Endothelial cell of umbilical vein (primary cell): ENCODE measurements around the gene CSTA. TPM values are rescaled to one million over a fixed set of nuclear protein-coding genes. Genes with fewer than 3 reads are reported as not detected.

Source experiments
- BruUV-seq: library from RNA; stranded (reverse); fragments of 400-500 nt; replicated peaks from 2 replicates; lab custom pipeline; 2021; lab: Mats Ljungman, UMichigan
- CTCF ChIA-PET: fragments of 300-600, 350-600 bp; sonication (Branson Sonifier 250); formaldehyde crosslinking; loops from one replicate; lab custom pipeline; 2021; ENCODE audit warnings: antibody characterized with exemption, inconsistent platforms; lab: Charles Lee
- POLR2A ChIA-PET: fragments of 300-600, 350-600 bp; sonication (Branson Sonifier 250); formaldehyde crosslinking; loops from one replicate; lab custom pipeline; 2021; ENCODE audit warnings: antibody characterized with exemption, inconsistent platforms; lab: Charles Lee
- DNase-seq: peaks from one replicate; pipeline ENCODE4 v3.0.0-alpha.2; 2011; ENCODE audit warnings: low read depth, low spot score
- FAIRE-seq: peaks from 2 replicates; lab custom pipeline; 2011; peaks lifted over from hg19 to GRCh38; lab: Jason Lieb, UNC
- H2AFZ ChIP-seq: 2 replicates; pipeline ENCODE4 v1.6.0; 2012; ENCODE audit warnings: low read depth, low read length, control low read depth, inconsistent platforms
- H3K27ac ChIP-seq: 2 replicates; pipeline ENCODE4 v1.5.1; 2011; ENCODE audit warnings: low read depth, mild to moderate bottlenecking, control low read depth, low read length, moderate library complexity; ENCODE audit not compliant: insufficient read depth
- H3K27me3 ChIP-seq, 2 experiments: 2 replicates each; pipeline versions ENCODE4 v1.6.0 to v1.6.1; 2011; ENCODE audit warnings: low read length in 2 of 2, mixed read lengths in 1 of 2; ENCODE audit not compliant: control insufficient read depth in 2 of 2, insufficient read depth in 2 of 2
- H3K36me3 ChIP-seq, 2 experiments: 2 replicates in 1 of 2; 3 replicates in 1 of 2; pipeline ENCODE4 v1.5.1; 2011; ENCODE audit warnings: low read length in 2 of 2, mild to moderate bottlenecking in 1 of 2, moderate library complexity in 1 of 2; ENCODE audit not compliant: control insufficient read depth in 2 of 2, insufficient read depth in 2 of 2; ENCODE audit errors: extremely low read depth in 1 of 2
- H3K4me1 ChIP-seq: 3 replicates; pipeline ENCODE4 v1.5.1; 2011; ENCODE audit warnings: mild to moderate bottlenecking, low read length; ENCODE audit not compliant: control insufficient read depth, insufficient read depth; ENCODE audit errors: extremely low read depth
- H3K4me2 ChIP-seq: 2 replicates; pipeline ENCODE4 v1.6.1; 2011; ENCODE audit warnings: low read length, control low read depth, mixed read lengths; ENCODE audit not compliant: insufficient read depth
- H3K4me3 ChIP-seq, 3 experiments: fragments of 200-600 bp in 1 of 3; sonication (generic), shearing (Covaris generic) in 1 of 3; replicated peaks in 1 of 3; 2 replicates each; pipeline ENCODE4 v1.5.1; 2011 to 2016; ENCODE audit warnings: control low read depth in 3 of 3, low read length in 3 of 3, mild to moderate bottlenecking in 2 of 3, inconsistent platforms in 1 of 3, low read depth in 1 of 3, moderate library complexity in 1 of 3; ENCODE audit not compliant: insufficient read depth in 1 of 3
- H3K79me2 ChIP-seq: 2 replicates; pipeline ENCODE4 v1.6.0; 2012; ENCODE audit warnings: low read length, inconsistent platforms; ENCODE audit not compliant: control insufficient read depth, insufficient read depth
- H3K9ac ChIP-seq: replicated peaks from 2 replicates; pipeline ENCODE3; 2011; ENCODE audit warnings: low read length, control low read depth; ENCODE audit not compliant: insufficient read depth; ENCODE audit errors: extremely low read depth
- H3K9me1 ChIP-seq: replicated peaks from 3 replicates; pipeline ENCODE4 v1.6.0; 2011; ENCODE audit warnings: mild to moderate bottlenecking, low read length; ENCODE audit not compliant: control insufficient read depth, insufficient read depth; ENCODE audit errors: extremely low read depth
- H3K9me3 ChIP-seq: replicated peaks from 2 replicates; pipeline ENCODE4 v1.5.1; 2012; ENCODE audit warnings: low read length, inconsistent platforms; ENCODE audit not compliant: control insufficient read depth, insufficient read depth
- H4K20me1 ChIP-seq: replicated peaks from 2 replicates; pipeline ENCODE3; 2011; ENCODE audit warnings: mild to moderate bottlenecking, low read length; ENCODE audit not compliant: control insufficient read depth, insufficient read depth; ENCODE audit errors: extremely low read depth
- EZH2 ChIP-seq: IDR thresholded peaks from 2 replicates; pipeline ENCODE4 v1.6.1; 2012; ENCODE audit warnings: borderline replicate concordance, low read depth, mild to moderate bottlenecking, moderate library complexity, low read length, inconsistent platforms; ENCODE audit not compliant: severe bottlenecking
- FOS ChIP-seq: IDR thresholded peaks from 2 replicates; pipeline ENCODE4 v1.6.1; 2011; ENCODE audit warnings: mild to moderate bottlenecking, low read length, moderate library complexity, borderline replicate concordance; ENCODE audit not compliant: insufficient read depth
- GATA2 ChIP-seq: IDR thresholded peaks from 2 replicates; pipeline ENCODE4 v1.7.0; 2011; ENCODE audit warnings: low read depth, mild to moderate bottlenecking, moderate library complexity, mixed read lengths, low read length; ENCODE audit not compliant: insufficient read length, insufficient read depth
- JUN ChIP-seq: IDR thresholded peaks from 2 replicates; pipeline ENCODE4 v1.6.1; 2011; ENCODE audit warnings: borderline replicate concordance, low read depth; ENCODE audit not compliant: insufficient read length, insufficient read depth
- MYC ChIP-seq: IDR thresholded peaks from one replicate; pipeline ENCODE4 v1.6.1; 2011; ENCODE audit warnings: mild to moderate bottlenecking, low read depth, low read length
- POLR2A ChIP-seq: IDR thresholded peaks from 2 replicates; pipeline ENCODE4 v1.6.1; 2012; ENCODE audit warnings: low read depth, mild to moderate bottlenecking, control low read depth, low read length
- POLR2AphosphoS5 ChIP-seq: IDR thresholded peaks from 2 replicates; pipeline ENCODE4 v1.6.1; 2012; ENCODE audit warnings: low read depth, mild to moderate bottlenecking, control low read depth, low read length, moderate library complexity; ENCODE audit not compliant: insufficient read depth
- dilution Hi-C: fragments of 300-500 bp; cut with MboI; formaldehyde crosslinking; loops from one replicate; pipeline ENCODE4 v1.15.0; 2019; ENCODE audit warnings: low sequenced_read_pairs; ENCODE audit not compliant: extremely low pct_ligation_motif_present
- intact Hi-C: fragments of 100-400 bp; cut with micrococcal nuclease; formaldehyde crosslinking; loops from one replicate; pipeline ENCODE4 v1.10.0; 2022
- polyA plus RNA-seq, 4 experiments: library from polyadenylated mRNA; depleted of rRNA in 3 of 4; stranded (reverse) in 3 of 4; unstranded in 1 of 4; fragments of >200 nt; gene quantifications; 2 replicates each; pipeline versions ENCODE4 v1.2.1 to v1.2.3, GENCODE V29; 2011 to 2012; ENCODE audit warnings: missing spikeins in 1 of 4
- total RNA-seq: library from RNA; stranded (reverse); gene quantifications from 2 replicates; pipeline ENCODE4 v1.2.3, GENCODE V29; 2021
- TF ChIP-seq, protein P1 (sequence below): IDR thresholded peaks from 2 replicates; pipeline ENCODE4 v1.6.1; 2011; ENCODE audit not compliant: insufficient read depth, insufficient read length
- TF ChIP-seq, protein P2 (sequence below), 2 donors: IDR thresholded peaks; 1 replicate in 1 of 2; 2 replicates in 1 of 2; pipeline ENCODE4 v1.5.1; 2011; ENCODE audit warnings: low read length in 2 of 2, mild to moderate bottlenecking in 2 of 2, moderate library complexity in 2 of 2, control low read depth in 1 of 2, inconsistent platforms in 1 of 2, low read depth in 1 of 2; ENCODE audit not compliant: insufficient read depth in 1 of 2; ENCODE audit errors: extremely low read depth in 1 of 2

The CSTA gene
- total and polyA plus RNA-seq, 2 donors (not counting 3 experiments of a cell fraction or from before 2014, with no cell fraction given): not detected

DNA sequence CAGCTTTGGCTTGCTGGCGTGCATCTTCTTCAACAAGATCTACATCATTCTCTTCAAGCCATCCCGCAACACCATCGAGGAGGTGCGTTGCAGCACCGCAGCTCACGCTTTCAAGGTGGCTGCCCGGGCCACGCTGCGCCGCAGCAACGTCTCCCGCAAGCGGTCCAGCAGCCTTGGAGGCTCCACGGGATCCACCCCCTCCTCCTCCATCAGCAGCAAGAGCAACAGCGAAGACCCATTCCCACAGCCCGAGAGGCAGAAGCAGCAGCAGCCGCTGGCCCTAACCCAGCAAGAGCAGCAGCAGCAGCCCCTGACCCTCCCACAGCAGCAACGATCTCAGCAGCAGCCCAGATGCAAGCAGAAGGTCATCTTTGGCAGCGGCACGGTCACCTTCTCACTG, 40.6 kb upstream of the CSTA start:
- Histone ChIP-seq H3K79me2 (no peaks in the 10 kb centered on the region), H3K9me1 (no peaks in the 10 kb centered on the region), H3K4me3 (no peak overlapping the region), H3K9me3 (no peaks in the 10 kb centered on the region), H3K27me3 (peaks cover 0 to 3% of the 10 kb centered on the region in 2 experiments), H4K20me1 (no peaks in the 10 kb centered on the region), H3K36me3 (no peaks in the 10 kb centered on the region), H3K4me1 (no peaks in the 10 kb centered on the region), H3K9ac (no peak overlapping the region), H3K27ac (no peak overlapping the region), H3K4me2 (no peak overlapping the region), H2AFZ (no peak overlapping the region)
- CTCF ChIA-PET: no interaction called here
- TF ChIP-seq MYC (no peak), GATA2 (no peak), POLR2AphosphoS5 (no peak), POLR2A (no peak), JUN (no peak), FOS (no peak), EZH2 (no peak)
- TF ChIP-seq, protein P1, sequence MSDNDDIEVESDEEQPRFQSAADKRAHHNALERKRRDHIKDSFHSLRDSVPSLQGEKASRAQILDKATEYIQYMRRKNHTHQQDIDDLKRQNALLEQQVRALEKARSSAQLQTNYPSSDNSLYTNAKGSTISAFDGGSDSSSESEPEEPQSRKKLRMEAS: no peak
- TF ChIP-seq, protein P2, sequence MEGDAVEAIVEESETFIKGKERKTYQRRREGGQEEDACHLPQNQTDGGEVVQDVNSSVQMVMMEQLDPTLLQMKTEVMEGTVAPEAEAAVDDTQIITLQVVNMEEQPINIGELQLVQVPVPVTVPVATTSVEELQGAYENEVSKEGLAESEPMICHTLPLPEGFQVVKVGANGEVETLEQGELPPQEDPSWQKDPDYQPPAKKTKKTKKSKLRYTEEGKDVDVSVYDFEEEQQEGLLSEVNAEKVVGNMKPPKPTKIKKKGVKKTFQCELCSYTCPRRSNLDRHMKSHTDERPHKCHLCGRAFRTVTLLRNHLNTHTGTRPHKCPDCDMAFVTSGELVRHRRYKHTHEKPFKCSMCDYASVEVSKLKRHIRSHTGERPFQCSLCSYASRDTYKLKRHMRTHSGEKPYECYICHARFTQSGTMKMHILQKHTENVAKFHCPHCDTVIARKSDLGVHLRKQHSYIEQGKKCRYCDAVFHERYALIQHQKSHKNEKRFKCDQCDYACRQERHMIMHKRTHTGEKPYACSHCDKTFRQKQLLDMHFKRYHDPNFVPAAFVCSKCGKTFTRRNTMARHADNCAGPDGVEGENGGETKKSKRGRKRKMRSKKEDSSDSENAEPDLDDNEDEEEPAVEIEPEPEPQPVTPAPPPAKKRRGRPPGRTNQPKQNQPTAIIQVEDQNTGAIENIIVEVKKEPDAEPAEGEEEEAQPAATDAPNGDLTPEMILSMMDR (IDR thresholded peaks at IDR 0.05; ENCODE audit: extremely low read depth in 1 of 2, insufficient read depth in 1 of 2, low read depth in 1 of 2, low read length in 2 of 2): no peak
- FAIRE-seq (no peak), DNase-seq (no peak)
- dilution Hi-C loops: no loop called here
- BruUV-seq: no TSS peak
- POLR2A ChIA-PET: no interaction called here
- intact Hi-C loops: no loop called here
